ELR (cell line): ENCODE results near the gene EIF4E1B.
A peak's percentile ranks its signal among the peaks of the same experiment; 100 is the strongest.
"Not testable (repeated sequence)": the region's sequence is repeated elsewhere in the genome, so short reads cannot be mapped to it uniquely, and the experiment has no call there.

Experiments
- DNase-seq: peaks from one replicate; pipeline ENCODE4 v3.0.0-alpha.2; 2015; ENCODE audit warnings: low read depth

Gene EIF4E1B, protein sequence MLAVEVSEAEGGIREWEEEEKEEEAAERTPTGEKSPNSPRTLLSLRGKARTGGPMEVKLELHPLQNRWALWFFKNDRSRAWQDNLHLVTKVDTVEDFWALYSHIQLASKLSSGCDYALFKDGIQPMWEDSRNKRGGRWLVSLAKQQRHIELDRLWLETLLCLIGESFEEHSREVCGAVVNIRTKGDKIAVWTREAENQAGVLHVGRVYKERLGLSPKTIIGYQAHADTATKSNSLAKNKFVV

DNA sequence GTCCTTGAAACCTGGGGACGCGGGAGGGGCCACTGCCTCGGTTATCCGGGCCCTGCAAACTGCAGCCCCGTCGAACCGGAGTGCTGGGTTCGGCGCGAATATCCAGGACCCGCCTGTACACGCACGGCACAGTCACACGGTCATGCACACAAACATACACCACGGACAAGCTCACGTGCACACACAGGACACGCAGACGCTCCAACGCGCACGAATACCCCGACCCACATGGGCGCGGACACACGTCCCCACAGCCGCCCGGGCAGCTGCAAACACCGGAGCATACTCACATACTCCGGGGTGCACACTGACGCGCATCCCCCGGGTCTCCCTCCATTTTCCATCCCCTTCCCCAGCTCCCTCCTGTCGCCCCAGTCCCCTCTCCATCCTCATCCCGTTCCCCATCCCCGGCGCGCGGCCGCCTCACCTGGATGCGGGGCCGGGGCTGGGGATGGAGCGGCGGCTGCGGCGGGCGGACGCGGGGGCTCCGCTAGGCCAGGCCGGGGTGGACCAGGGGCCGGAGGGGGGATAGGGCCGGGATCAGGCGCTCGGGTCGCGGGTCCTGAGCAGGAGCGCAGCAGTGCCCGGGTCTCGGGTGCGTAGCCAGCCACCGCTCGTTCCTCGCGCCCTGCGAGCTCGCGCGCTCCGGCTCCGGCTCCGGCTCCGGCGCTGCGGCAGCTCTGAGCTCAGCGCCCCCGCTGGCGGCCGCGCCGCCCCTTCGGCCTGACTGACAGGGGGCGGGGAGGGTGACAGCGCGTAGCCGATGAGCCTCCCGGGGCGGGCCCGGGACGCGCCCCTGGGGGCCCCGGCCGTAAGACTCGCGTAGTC, at the start of gene EIF4E1B, which contains the start of gene SNCB:
Gene EIF4E1B (plus strand): TSS at position 823 of the 828 bp plus-strand sequence. CDS start 12,113 bp downstream, outside the sequence.
Gene SNCB (minus strand): TSS at position 682 of the 828 bp plus-strand sequence. CDS start 880 bp downstream, outside the sequence.
- peak; percentile 61 for DNase-seq

DNA sequence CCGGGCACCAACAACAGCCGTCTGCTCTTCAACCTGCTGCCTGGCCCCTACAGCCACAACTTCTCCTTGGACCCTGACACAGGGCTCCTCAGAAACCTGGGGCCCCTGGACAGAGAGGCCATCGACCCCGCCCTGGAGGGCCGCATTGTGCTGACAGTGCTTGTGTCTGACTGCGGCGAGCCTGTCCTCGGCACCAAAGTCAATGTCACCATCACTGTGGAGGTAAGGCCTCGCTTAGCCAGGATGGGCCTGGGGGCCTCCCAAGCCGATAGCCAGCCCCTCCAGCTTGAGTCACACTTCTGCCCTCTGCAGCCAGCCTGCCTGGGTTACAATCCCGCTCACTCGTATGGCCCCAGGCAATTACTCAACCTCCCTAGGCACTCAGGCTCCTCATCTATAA, 49.1 kb upstream of the EIF4E1B start:
- no peak for DNase-seq

DNA sequence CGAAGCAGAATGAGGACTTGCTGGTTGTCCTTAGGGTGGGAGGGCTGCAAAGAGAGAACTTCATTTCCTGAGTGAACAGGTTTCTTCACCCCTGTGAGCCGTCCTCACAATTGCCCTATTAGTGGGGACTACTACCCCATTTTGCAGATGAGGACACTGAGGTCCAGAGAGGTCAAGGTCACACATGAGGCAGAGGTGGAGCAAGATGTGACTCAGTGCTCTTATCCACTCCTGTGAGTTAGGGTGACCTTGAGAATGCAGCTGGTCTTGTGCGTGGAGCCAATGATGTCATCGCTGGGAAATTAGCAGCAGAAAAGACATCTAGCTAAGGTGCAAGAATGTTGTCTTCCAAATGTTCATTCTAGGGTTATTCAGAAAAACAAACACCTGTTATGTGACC, 47.4 kb upstream of the EIF4E1B start:
- DNase-seq = no peak

DNA sequence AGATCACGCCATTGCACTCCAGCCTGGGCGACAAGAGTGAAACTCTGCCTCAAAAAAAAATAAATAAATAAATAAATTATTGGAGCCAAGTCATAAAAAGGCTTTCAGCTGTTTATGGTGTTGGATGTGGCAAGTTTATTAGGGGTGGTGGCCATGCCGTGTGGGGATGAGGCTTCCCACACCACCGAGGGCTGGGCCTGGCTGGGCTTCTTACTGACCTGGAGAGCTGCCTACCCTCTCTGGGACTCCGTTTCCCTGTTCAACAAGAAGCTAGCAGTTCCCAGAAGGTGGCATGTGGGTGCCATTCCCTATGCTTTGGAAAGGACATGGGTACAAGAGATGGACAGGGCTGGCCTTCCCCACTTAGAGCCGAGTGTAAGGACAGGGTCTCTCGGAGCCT, 43.1 kb upstream of the EIF4E1B start:
- no peak for DNase-seq

DNA sequence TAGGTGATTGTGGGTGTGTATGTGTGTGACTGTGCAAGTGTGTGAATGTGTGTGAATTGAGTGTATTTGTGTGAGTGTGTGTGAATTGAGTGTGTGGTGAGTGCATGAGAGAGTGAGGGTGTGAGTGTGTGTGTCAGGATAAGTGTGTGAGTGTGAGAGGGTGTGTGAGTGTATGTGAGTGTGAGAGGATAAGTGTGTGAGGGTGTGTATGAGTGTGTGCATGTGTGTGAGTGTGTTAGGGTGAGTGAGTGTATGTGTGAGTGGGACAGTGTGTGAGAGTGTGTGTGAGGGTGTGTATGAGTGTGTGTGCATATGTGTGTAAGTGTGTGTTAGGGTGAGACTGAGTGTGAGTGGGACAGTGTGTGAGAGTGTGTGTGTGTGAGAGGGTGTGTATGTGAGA, 42.2 kb upstream of the EIF4E1B start:
- DNase-seq = no peak

DNA sequence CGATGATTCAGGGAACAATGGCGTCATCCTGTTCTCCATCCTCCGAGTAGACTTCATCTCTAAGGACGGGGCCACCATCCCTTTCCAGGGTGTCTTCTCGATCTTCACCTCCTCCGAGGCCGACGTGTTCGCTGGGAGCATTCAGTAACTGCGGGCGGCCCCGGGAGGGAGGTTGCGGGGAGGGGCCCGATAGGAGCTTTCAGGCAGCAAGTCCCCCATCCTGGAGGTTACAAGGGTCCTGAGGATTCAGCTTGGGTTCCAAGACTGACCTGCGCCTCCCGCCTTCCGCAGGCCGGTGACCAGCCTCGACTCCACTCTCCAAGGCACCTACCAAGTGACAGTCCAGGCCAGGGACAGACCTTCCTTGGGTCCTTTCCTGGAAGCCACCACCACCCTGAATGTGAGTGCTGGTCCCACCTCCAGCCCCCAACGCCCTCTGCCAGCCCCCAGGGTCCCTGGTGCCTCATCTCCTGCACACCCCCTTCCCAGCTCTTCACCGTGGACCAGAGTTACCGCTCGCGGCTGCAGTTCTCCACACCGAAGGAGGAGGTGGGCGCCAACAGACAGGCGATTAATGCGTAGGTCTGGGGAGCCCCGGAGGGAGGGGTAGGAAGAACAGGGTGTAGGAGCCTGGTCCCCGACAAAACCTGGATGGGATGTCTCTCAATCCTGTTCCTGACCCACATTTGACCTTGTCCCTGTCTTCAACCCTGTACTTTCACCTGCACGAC, 41.3 kb upstream of the EIF4E1B start:
- no peak for DNase-seq

DNA sequence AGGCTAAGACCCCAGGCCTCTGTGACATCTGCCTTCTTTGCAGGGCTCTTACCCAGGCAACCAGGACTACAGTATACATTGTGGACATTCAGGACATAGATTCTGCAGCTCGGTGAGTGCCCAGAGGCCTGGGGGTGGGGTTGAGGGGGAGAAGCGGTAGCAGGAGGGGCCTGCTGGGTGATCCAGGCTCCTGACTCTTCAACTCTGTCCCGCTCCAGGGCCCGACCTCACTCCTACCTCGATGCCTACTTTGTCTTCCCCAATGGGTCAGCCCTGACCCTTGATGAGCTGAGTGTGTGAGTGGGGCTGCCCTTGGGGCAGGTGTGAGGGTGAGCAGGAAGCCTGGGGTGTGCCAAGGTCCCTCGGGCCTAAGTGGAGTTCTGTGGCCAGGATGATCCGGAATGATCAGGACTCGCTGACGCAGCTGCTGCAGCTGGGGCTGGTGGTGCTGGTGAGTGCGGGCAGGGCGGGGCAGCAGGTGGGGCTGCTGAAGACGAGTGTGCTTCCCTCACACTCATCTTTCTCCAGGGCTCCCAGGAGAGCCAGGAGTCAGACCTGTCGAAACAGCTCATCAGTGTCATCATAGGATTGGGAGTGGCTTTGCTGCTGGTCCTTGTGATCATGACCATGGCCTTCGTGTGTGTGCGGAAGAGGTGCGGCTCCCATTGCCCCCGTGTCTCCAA, 40.3 kb upstream of the EIF4E1B start:
- DNase-seq = no peak

DNA sequence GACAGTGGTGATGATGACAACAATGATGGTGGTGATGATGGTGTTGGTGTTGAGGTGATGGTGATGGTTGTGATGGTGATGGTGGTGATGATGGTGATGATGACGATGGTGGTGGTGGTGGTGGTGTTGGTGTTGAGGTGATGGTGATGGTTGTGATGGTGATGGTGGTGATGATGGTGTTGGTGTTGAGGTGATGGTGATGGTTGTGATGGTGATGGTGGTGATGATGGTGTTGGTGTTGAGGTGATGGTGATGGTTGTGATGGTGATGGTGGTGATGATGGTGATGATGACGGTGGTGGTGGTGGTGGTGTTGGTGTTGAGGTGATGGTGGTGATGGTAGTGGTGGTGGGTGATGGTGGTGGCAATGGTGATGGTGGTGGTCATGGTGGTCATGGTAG, 38.8 kb upstream of the EIF4E1B start:
- DNase-seq = not testable (repeated sequence)

DNA sequence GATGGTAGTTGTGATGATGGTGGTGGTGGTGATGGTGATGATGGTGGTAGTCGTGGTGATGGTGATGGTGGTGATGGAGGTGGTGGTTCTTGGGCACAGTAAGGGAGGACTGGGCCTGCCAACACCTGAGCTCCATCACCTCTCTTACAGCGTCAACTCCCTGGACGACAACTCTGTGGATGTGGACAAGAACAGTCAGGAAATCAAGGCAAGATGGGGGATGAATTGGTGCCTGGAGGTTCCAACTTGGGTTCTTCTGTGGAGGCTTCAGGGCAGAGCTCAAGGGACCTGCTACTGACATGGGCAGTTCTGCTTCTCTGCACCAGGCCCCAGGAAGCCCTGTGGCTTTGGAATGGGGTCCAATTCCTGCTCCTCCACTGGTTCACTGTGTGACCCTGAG, 37.9 kb upstream of the EIF4E1B start:
- no peak for DNase-seq

DNA sequence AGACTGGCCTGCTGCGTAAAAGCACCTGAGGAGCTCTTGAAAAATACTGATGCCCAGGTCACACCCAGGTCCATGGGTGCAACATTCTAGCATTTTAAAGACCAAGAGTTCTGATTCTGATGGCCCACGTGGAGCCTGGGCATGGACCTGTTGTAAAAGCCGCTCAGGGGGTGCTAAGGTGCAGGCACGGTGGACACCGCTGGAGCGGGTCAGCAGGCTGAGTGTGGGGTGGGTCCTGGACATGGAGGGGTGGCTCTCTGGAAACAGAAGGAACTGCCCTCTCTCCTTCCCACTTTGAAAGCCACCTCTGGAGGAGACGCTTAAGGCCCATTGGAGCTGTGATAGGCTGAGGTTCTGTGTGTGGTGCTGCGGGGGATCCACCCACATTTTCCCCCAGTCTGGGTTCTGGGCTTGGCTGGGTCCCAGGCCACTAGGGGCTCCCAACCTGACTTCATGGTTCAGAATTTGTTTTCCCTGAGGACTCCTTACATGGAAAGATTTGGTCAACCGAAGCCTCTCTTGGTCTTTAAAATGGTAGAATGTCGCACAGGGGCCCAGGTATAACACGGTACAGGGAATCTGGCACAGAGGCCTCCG, 37.1 kb upstream of the EIF4E1B start:
- DNase-seq = no peak

DNA sequence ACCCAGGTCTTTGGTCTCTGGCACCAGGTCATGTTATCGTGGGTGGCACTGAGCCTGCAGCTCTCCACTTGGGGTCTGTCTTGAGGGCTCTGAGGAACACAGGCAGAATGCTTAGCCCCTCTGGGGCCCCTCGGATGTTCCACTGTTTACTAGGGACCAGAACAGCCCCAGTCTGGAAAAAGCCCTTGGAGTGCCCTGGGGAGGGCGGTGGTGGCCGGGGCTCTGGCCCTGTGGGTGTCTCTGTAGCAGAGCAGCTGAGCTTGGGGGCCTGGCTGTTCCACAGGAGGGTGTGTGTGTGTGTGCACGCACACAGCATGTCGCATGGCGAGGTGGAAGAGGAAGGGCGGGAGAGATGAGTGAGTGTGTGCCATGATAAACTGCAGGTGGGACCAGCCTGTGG, 35.9 kb upstream of the EIF4E1B start:
- DNase-seq = no peak

DNA sequence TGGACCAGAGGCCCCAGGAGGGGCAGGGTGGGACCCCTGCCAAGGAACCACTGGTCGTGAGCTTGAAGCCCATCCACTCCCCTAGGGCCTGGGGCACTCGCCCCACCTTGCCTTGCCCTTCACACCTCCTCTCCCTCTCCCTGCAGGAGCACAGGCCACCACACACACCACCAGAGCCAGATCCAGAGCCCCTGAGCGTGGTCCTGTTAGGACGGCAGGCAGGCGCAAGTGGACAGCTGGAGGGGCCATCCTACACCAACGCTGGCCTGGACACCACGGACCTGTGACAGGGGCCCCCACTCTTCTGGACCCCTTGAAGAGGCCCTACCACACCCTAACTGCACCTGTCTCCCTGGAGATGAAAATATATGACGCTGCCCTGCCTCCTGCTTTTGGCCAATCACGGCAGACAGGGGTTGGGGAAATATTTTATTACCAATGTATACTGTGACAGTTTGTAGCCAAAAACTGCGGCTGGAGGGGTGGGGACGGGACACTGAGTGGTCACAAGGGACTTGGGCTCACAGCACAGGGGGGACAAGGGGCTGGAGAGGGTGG, 35.0 kb upstream of the EIF4E1B start:
- no peak for DNase-seq

DNA sequence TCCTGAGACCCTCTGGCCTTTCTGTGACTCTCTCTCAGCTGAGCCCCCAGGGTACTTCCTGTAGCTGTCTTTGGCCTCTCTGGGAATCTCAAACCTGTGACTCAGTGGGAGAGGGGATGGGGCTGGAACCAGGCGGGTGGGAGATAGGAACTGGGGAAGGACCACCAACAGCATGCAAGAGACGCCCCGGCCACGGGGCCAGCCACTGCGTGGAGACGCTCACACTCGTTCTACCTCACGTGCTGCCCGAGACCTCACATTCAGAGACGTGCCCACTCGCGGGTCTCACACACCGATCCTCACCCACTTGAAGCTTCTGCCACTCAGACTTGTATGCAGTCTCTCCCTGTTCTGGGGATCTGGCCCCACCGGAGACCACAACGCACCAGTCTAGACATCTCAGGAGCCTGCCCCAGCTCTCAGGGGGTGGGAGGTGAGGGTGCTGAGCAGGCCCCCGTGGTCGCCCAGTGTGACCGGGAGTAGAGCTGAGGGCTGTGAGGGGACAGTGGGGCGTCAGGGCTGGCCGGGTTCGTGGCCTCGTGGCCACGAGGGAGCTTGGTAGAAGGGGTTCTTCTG, 34.3 kb upstream of the EIF4E1B start:
- DNase-seq = no peak

DNA sequence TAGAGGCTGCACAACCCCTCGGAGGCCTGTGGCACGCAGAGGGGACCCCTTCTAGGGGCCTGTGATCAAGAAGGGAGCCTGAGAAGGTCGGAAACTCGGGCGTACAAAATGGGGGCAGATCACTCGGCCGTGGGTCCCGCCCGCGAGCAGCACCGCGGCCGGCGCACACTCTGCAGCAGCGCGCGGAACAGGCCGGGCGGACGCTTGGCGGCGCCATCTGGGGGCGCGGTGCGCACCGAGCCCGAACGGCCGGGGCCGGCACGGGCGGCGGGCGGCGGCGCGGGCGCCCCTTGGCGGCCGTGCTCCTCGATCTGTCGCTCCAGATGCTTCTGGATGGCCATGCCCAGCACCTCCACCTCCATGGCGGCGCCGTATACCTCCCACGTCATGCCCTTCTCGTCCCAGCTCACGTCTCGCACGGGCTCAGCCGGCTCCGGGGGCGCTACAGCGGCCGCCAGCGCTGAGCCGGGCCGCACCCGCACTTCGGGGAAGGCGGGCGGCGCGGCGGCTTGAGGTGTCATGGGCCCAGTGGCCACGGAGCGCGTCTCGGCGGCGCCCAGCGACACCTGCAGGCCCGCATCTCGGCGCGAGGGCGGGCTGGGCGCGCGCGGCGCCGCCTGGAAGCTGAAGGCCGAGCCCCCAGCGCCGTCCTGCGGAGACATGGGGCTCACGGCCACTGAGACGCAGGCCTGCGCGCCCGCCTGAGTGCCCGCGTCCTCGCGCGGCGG, 33.6 kb upstream of the EIF4E1B start:
- no peak for DNase-seq

DNA sequence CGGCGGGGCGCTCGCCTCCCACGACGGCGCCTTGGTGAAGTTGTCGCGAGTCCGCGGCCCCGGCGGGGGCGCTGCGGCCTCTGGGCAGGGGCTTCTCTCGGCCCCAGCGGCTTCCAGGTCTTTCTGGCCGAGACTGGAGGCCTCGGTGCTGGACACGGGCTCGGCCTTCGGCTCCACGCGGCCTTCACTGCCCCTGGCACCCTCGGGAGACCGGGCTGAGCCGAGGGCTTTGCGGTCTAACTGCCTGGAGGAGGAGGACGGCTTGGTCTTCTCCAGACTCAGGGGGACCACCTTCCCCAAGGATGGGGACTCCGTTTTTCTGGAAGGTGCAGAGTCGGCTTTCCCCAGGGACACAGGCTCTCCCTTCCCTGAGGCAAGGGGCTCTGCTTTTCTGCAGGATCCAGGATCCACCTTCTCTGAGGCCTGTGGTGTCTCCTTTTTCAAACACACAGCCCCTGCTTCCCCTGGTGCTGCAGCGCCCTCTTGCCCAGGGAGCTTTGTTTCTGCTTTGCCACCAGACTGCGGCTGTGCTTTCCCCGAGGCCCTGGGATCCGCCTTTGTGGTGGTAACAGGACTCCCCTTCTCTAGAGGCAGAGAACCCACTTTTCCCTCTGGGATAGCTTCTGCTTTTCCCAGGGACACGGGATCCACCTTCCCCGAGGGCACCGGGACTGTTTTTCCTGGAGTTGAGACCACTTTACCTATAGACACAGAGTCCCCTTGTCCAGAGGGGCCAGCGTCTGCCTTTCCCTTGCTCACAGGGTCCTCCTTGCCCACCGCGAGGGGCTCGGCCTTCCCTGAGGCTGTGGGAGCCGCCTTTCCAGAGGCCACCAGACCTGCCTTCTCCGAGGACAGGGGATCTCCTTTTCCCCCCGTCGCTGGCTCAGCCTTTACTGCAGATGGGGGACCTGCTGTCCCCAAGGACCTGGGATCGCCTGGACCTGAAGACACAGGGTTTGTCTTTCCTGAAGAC, 32.8 kb upstream of the EIF4E1B start:
- DNase-seq = no peak

DNA sequence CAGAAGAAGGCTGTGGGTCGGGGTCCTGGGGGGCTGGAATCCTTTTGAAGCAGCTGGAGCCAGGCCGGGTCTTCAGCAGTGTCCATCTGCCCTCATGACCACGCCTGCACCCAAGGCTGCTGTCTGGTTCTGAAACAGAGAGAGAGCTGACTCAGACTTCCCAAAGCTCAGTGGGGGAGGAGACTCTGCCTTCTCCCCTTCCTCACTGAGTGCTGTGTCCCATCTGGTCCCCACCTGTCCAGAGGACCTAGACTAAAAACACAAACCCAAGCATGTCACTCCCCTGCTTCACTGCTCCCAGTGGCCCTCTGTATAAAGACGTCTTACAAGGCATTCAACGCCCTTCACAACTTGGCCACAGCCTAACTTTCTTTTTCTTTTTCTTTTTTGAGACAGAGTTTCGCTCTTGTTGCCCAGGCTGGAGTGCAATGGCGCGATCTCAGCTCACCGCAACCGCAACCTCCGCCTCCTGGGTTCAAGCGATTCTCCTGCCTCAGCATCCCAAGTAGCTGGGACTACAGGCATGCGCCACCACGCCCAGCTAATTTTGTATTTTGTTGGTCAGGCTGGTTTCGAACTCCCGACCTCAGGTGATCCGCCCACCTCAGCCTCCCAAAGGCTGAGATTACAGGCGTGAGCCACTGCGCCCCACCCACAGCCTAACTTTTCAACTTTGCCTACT, 30.6 kb upstream of the EIF4E1B start:
- not testable (repeated sequence) for DNase-seq

DNA sequence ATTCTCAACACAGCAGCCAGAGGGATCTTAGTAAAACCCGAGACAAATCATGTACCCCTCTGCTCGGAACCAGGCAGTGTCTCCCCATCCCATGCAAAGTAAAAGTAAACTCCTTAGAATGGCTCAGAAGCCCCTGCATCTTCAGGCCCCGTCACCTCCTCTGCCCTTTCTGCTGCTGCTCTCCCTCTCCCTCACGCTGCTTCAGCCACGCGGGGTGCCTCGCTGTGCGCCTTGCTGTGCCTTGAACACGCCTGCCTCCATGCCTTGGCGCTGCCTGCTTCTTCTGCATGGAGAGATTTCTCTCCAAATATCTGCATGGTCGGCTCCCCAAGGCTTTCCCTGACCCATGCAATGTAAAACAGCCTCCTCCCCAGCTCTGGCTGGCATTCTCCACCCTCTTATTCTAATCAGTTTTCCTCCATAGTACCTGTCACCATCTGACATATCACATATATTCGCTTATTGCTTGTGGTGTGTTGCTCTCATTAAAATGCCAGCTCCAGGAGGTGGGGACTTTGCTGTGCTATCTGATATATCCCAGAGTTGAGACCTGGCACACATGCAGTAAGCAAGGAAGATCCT, 28.5 kb upstream of the EIF4E1B start:
- no peak for DNase-seq

DNA sequence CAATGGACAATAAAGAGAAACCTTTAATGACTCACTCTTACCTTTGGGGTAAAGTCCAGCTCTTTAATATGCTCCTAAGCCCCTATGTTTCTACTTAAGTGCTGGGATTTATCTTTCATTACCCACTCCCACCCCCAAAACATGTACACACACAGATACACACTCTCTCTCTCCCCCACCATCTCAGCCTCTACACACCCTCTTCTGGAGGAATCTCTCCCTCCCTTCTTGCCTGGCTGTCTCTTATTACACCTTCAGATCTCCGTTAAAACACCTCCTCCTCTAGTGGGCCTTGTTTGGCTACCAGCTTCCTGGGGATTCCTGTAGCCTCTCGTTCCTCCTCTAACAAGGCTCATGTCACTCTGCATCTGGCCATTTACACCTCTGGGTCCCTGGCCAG, 27.4 kb upstream of the EIF4E1B start:
- DNase-seq = no peak
